Measurements from ENCODE around the gene CRAMP1.

DNA sequence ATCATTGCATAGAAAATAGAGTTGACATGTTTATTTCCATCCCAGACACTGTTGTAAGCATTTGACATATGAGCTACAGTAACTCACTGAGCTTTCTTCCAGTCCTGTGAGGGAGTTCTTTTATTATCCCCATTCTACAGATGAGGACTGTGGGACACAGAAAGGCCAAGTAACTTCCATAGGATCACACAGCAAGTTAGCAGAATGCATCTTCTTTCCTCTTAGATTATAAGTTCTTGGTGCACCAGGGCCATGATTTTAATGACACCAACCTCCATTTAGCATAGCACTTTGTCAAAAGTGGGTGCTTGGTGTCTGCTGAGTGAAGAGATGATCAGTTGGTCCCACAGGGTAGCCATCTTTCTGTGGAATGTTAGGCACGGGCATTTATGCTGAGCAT lies 78.7 kb downstream of the CRAMP1 start:
- TF ChIP-seq POLR2AphosphoS5 (IDR thresholded peaks at IDR 0.05; ENCODE audit: low read depth): no peak
- no peak for TF ChIP-seq GABPA (IDR thresholded peaks at IDR 0.05; ENCODE audit: low read depth)
- no peak for TF ChIP-seq REST (IDR thresholded peaks at IDR 0.05; ENCODE audit: insufficient replicate concordance, low read depth)
- TF ChIP-seq, protein P1, sequence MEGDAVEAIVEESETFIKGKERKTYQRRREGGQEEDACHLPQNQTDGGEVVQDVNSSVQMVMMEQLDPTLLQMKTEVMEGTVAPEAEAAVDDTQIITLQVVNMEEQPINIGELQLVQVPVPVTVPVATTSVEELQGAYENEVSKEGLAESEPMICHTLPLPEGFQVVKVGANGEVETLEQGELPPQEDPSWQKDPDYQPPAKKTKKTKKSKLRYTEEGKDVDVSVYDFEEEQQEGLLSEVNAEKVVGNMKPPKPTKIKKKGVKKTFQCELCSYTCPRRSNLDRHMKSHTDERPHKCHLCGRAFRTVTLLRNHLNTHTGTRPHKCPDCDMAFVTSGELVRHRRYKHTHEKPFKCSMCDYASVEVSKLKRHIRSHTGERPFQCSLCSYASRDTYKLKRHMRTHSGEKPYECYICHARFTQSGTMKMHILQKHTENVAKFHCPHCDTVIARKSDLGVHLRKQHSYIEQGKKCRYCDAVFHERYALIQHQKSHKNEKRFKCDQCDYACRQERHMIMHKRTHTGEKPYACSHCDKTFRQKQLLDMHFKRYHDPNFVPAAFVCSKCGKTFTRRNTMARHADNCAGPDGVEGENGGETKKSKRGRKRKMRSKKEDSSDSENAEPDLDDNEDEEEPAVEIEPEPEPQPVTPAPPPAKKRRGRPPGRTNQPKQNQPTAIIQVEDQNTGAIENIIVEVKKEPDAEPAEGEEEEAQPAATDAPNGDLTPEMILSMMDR (IDR thresholded peaks at IDR 0.05; ENCODE audit: insufficient read depth, low read length): no peak

All from HL-60 (cell line).